HepG2 (cell line): ENCODE results near the gene SYNJ2. TPM values are rescaled to one million over a fixed set of nuclear protein-coding genes. Genes with fewer than 3 reads are reported as not detected.

Experiments used
- BORCS8-MEF2B ChIP-seq: sonication (generic); formaldehyde crosslinking; IDR thresholded peaks from 2 replicates; pipeline ENCODE4 v1.8.0; 2022; ENCODE audit warnings: mild to moderate bottlenecking, missing genetic modification reagents
- CAMTA2 ChIP-seq: sonication (generic); formaldehyde crosslinking; IDR thresholded peaks from 2 replicates; pipeline ENCODE4 v1.4.0; 2020; ENCODE audit warnings: mild to moderate bottlenecking, missing genetic modification reagents, borderline replicate concordance
- CBX2 ChIP-seq, 2 experiments: fragments of 200-600 bp in 1 of 2; sonication (generic); formaldehyde crosslinking in 1 of 2; IDR thresholded peaks; 2 replicates each; pipeline versions ENCODE4 v1.7.0 to v1.8.1; 2018 to 2022; ENCODE audit warnings: low read depth in 2 of 2, low read length in 1 of 2, mild to moderate bottlenecking in 1 of 2, missing genetic modification reagents in 1 of 2
- HOXA9 ChIP-seq: sonication (generic); formaldehyde crosslinking; IDR thresholded peaks from 2 replicates; pipeline ENCODE4 v1.8.1; 2022; ENCODE audit warnings: missing genetic modification reagents, mild to moderate bottlenecking, moderate library complexity, borderline replicate concordance
- MAFG ChIP-seq: sonication (generic); formaldehyde crosslinking; IDR thresholded peaks from 2 replicates; pipeline ENCODE4 v1.5.1; 2020; ENCODE audit warnings: mild to moderate bottlenecking, missing genetic modification reagents
- RXRA ChIP-seq: sonication (generic); formaldehyde crosslinking; IDR thresholded peaks from 2 replicates; pipeline ENCODE4 v1.5.1; 2020; ENCODE audit warnings: missing genetic modification reagents
- SOX6 ChIP-seq, 2 experiments: fragments of 450-650 bp in 1 of 2; sonication (generic) in 1 of 2; formaldehyde crosslinking in 1 of 2; IDR thresholded peaks; 2 replicates each; pipeline versions ENCODE4 v1.4.0 to v1.6.1; 2017 to 2020; ENCODE audit warnings: antibody characterized with exemption in 1 of 2, mild to moderate bottlenecking in 1 of 2, missing genetic modification reagents in 1 of 2
- SRY ChIP-seq: sonication (generic); formaldehyde crosslinking; IDR thresholded peaks from 2 replicates; pipeline ENCODE4 v1.8.0; 2022; ENCODE audit warnings: mild to moderate bottlenecking, missing genetic modification reagents
- SUZ12 ChIP-seq: fragments of 150-350 bp; IDR thresholded peaks from 2 replicates; pipeline ENCODE4 v1.6.1; 2014; ENCODE audit warnings: low read depth, low read length
- ZBTB38 ChIP-seq: sonication (generic); formaldehyde crosslinking; IDR thresholded peaks from 2 replicates; pipeline ENCODE4 v1.5.1; 2020; ENCODE audit warnings: mild to moderate bottlenecking, missing genetic modification reagents
- ZFX ChIP-seq: sonication (generic); formaldehyde crosslinking; IDR thresholded peaks from 2 replicates; pipeline ENCODE4 v1.4.0; 2020; ENCODE audit warnings: mild to moderate bottlenecking, low read depth, missing genetic modification reagents, moderate library complexity
- ZNF260 ChIP-seq: sonication (generic); formaldehyde crosslinking; IDR thresholded peaks from 2 replicates; pipeline ENCODE4 v1.4.0; 2020; ENCODE audit warnings: missing genetic modification reagents, low read depth, mild to moderate bottlenecking, borderline replicate concordance
- ZNF501 ChIP-seq: sonication (generic); formaldehyde crosslinking; IDR thresholded peaks from 2 replicates; pipeline ENCODE4 v1.5.1; 2020; ENCODE audit warnings: mild to moderate bottlenecking, moderate library complexity, missing genetic modification reagents
- ZNF572 ChIP-seq: sonication (generic); formaldehyde crosslinking; IDR thresholded peaks from 2 replicates; pipeline ENCODE4 v1.5.1; 2020; ENCODE audit warnings: mild to moderate bottlenecking, missing genetic modification reagents
- ZNF616 ChIP-seq: sonication (generic); formaldehyde crosslinking; IDR thresholded peaks from 2 replicates; pipeline ENCODE4 v1.5.0; 2020; ENCODE audit warnings: low read depth, mild to moderate bottlenecking, missing genetic modification reagents
- ZNF709 ChIP-seq: sonication (generic); formaldehyde crosslinking; IDR thresholded peaks from 2 replicates; pipeline ENCODE4 v1.5.0; 2020; ENCODE audit warnings: mild to moderate bottlenecking, missing genetic modification reagents
- ZNF766 ChIP-seq: sonication (generic); formaldehyde crosslinking; IDR thresholded peaks from 2 replicates; pipeline ENCODE4 v1.5.0; 2020; ENCODE audit warnings: missing genetic modification reagents, borderline replicate concordance
- polyA plus RNA-seq, 8 experiments: library from polyadenylated mRNA; depleted of rRNA in 3 of 8; stranded (reverse) in 7 of 8; unstranded in 1 of 8; fragments of >200 nt; fragmentation: Illumina TruSeq in 4 of 8; extraction: Trizol in 4 of 8; gene quantifications; 2 replicates each; pipeline versions ENCODE4 v1.2.1 to v1.2.3, GENCODE V29; 2011 to 2016; ENCODE audit warnings: low read depth in 4 of 8, missing spikeins in 1 of 8, mixed read lengths in 1 of 8; ENCODE audit not compliant: insufficient read depth in 1 of 8
- total RNA-seq, 5 experiments: library from RNA; depleted of rRNA; stranded (reverse); fragments of >200 nt; fragmentation: Illumina TruSeq; extraction: Trizol; gene quantifications; 2 replicates each; pipeline ENCODE4 v1.2.3, GENCODE V29; 2016; ENCODE audit warnings: low read depth in 1 of 5
- TF ChIP-seq, protein P1 (sequence below): sonication (generic); formaldehyde crosslinking; conservative IDR thresholded peaks from 2 replicates; pipeline ENCODE4 v1.5.0; 2020; ENCODE audit warnings: missing genetic modification reagents
- TF ChIP-seq, protein P2 (sequence below): sonication (generic); formaldehyde crosslinking; IDR thresholded peaks from 2 replicates; pipeline ENCODE4 v1.4.0; 2020; ENCODE audit warnings: missing genetic modification reagents
- TF ChIP-seq, protein P3 (sequence below): sonication (generic); formaldehyde crosslinking; IDR thresholded peaks from 2 replicates; pipeline ENCODE4 v1.4.0; 2020; ENCODE audit warnings: missing genetic modification reagents, borderline replicate concordance
- TF ChIP-seq, protein P4 (sequence below): sonication (generic); formaldehyde crosslinking; IDR thresholded peaks from 2 replicates; pipeline ENCODE4 v1.4.0; 2020; ENCODE audit warnings: mild to moderate bottlenecking, missing genetic modification reagents

Gene SYNJ2
- total and polyA plus RNA-seq, 2 of the 13 experiments (the other 11 are each of a cell fraction or from before 2014, with no cell fraction given) = 39.1 to 57.6 TPM

DNA sequence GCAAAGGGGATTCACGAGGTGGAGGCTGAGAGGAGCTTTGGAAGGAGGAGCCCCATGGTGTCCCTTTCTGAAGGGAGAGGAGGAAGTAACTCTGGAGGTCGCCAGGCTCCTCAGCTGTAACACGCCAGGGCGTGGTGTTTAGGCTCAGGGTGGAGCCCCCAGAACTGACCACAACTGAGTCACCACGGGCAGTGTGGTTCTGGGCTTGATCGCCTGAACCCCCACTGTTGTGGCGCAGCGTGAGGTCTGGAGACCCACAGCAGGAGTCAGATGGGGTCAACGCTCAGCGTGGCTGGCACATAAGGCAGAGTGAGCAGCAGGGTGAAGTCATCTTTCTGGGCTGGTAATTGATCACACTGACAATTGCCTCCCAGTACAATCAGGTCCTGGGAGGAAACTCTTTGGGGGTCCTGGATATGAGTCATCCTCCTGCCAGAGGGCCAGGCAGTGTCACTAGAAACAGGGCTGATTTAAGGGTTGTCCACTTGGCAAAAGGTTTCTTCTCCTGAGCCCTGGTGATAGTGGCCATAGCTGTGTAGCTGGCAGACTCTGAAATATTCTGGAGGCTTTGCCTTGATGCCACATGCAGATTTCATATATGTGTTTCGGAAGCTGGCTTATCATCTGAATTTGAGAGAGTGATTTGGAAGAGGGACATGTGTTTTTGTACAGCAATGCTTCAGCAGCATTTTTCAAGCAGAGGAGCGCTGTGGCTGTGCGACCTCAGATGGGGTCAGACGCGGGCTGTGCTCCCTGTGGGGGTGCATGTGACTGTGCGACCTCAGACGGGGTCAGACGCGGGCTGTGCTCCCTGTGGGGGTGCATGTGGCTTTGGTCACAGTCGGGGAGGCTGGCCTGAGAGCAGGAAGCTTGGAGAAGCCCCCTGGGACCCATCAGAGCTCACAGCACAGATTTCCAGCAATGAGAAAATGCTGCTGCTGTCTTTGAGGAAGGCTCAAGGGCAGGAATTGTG, 50.0 kb downstream of the SYNJ2 start (continued):
- TF ChIP-seq ZFX (0 out of 2 replicates have a peak, but pooled peaks have one; percentile 22), CBX2 (IDR thresholded peaks at IDR 0.05; ENCODE audit: low read depth, low read length) (no peak), CBX2 (CRISPR knock-in tag; IDR thresholded peaks at IDR 0.05; ENCODE audit: low read depth) (no peak), HOXA9 (CRISPR knock-in tag) (no peak), ZNF572 (CRISPR knock-in tag) (no peak), MAFG (no peak), ZNF501 (CRISPR knock-in tag) (0 out of 2 replicates have a peak, but pooled peaks have one; percentile 27), BORCS8-MEF2B (0 out of 2 replicates have a peak, but pooled peaks have one; percentile 24), CAMTA2 (CRISPR knock-in tag) (peak; percentile 63; the same call in 1 of the 2 replicates), ZNF616 (no peak), SUZ12 (no peak), ZNF709 (no peak), ZNF766 (no peak), RXRA (CRISPR knock-in tag) (peak; percentile 51; the same call in 1 of the 2 replicates), SRY (CRISPR knock-in tag) (no peak), ZNF260 (CRISPR knock-in tag) (no peak), SOX6 (IDR thresholded peaks at IDR 0.05) (no peak), SOX6 (CRISPR knock-in tag; IDR thresholded peaks at IDR 0.05) (0 out of 2 replicates have a peak, but pooled peaks have one; percentile 17), ZBTB38 (CRISPR knock-in tag) (peak; percentile 58; the same call in 1 of the 2 replicates)
- TF ChIP-seq, protein P1, sequence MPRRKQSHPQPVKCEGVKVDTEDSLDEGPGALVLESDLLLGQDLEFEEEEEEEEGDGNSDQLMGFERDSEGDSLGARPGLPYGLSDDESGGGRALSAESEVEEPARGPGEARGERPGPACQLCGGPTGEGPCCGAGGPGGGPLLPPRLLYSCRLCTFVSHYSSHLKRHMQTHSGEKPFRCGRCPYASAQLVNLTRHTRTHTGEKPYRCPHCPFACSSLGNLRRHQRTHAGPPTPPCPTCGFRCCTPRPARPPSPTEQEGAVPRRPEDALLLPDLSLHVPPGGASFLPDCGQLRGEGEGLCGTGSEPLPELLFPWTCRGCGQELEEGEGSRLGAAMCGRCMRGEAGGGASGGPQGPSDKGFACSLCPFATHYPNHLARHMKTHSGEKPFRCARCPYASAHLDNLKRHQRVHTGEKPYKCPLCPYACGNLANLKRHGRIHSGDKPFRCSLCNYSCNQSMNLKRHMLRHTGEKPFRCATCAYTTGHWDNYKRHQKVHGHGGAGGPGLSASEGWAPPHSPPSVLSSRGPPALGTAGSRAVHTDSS (CRISPR knock-in tag) = no peak
- TF ChIP-seq, protein P2, sequence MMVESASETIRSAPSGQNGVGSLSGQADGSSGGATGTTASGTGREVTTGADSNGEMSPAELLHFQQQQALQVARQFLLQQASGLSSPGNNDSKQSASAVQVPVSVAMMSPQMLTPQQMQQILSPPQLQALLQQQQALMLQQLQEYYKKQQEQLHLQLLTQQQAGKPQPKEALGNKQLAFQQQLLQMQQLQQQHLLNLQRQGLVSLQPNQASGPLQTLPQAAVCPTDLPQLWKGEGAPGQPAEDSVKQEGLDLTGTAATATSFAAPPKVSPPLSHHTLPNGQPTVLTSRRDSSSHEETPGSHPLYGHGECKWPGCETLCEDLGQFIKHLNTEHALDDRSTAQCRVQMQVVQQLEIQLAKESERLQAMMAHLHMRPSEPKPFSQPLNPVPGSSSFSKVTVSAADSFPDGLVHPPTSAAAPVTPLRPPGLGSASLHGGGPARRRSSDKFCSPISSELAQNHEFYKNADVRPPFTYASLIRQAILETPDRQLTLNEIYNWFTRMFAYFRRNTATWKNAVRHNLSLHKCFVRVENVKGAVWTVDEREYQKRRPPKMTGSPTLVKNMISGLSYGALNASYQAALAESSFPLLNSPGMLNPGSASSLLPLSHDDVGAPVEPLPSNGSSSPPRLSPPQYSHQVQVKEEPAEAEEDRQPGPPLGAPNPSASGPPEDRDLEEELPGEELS (CRISPR knock-in tag) = no peak
- TF ChIP-seq, protein P3, sequence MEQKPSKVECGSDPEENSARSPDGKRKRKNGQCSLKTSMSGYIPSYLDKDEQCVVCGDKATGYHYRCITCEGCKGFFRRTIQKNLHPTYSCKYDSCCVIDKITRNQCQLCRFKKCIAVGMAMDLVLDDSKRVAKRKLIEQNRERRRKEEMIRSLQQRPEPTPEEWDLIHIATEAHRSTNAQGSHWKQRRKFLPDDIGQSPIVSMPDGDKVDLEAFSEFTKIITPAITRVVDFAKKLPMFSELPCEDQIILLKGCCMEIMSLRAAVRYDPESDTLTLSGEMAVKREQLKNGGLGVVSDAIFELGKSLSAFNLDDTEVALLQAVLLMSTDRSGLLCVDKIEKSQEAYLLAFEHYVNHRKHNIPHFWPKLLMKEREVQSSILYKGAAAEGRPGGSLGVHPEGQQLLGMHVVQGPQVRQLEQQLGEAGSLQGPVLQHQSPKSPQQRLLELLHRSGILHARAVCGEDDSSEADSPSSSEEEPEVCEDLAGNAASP = peak; percentile 70; the same call in 1 of the 2 replicates
- TF ChIP-seq, protein P4, sequence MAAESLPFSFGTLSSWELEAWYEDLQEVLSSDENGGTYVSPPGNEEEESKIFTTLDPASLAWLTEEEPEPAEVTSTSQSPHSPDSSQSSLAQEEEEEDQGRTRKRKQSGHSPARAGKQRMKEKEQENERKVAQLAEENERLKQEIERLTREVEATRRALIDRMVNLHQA (CRISPR knock-in tag) = no peak
